K562 (cell line): ENCODE measurements around the gene STC2. TPM values are rescaled to one million over a fixed set of nuclear protein-coding genes. Genes with fewer than 3 reads are reported as not detected.

Experiments
- ARID1B ChIP-seq: fragments of 450-650 bp; IDR thresholded peaks from 2 replicates; pipeline ENCODE4 v1.6.1; 2016; ENCODE audit warnings: antibody characterized with exemption, mild to moderate bottlenecking, inconsistent platforms
- ATF3 ChIP-seq, 2 experiments: fragments of 450-650 bp in 1 of 2; sonication (generic) in 1 of 2; formaldehyde crosslinking in 1 of 2; IDR thresholded peaks in 1 of 2; conservative IDR thresholded peaks in 1 of 2; 2 replicates each; pipeline versions ENCODE4 v1.6.1 to v1.8.1; 2016 to 2023; ENCODE audit warnings: mild to moderate bottlenecking in 2 of 2, moderate library complexity in 2 of 2, inconsistent platforms in 1 of 2, missing genetic modification reagents in 1 of 2
- CTBP1 ChIP-seq: fragments of 450-650 bp; IDR thresholded peaks from 2 replicates; pipeline ENCODE4 v1.6.1; 2016; ENCODE audit warnings: borderline replicate concordance
- E2F6 ChIP-seq, 2 experiments: IDR thresholded peaks; 2 replicates each; pipeline ENCODE4 v1.6.1; 2011; ENCODE audit warnings: borderline replicate concordance in 1 of 2, control low read depth in 1 of 2, low read depth in 1 of 2, low read length in 1 of 2, mild to moderate bottlenecking in 1 of 2, mixed read lengths in 1 of 2, moderate library complexity in 1 of 2; ENCODE audit not compliant: insufficient read depth in 1 of 2, insufficient read length in 1 of 2, poor library complexity in 1 of 2, severe bottlenecking in 1 of 2; ENCODE audit errors: extremely low read depth in 1 of 2
- EP400 ChIP-seq: fragments of 450-650 bp; IDR thresholded peaks from 2 replicates; pipeline ENCODE4 v1.6.1; 2017; ENCODE audit warnings: antibody characterized with exemption, mild to moderate bottlenecking, moderate library complexity
- HDAC2 ChIP-seq: fragments of 450-650 bp; IDR thresholded peaks from 2 replicates; pipeline ENCODE4 v1.6.1; 2016; ENCODE audit warnings: mild to moderate bottlenecking
- JUND ChIP-seq, 2 experiments: IDR thresholded peaks; 2 replicates in 1 of 2; 3 replicates in 1 of 2; pipeline ENCODE4 v1.6.1; 2011; ENCODE audit warnings: borderline replicate concordance in 2 of 2, low read depth in 2 of 2, low read length in 2 of 2, improper control_type of control experiment in 1 of 2, missing biosample characterization in 1 of 2, missing genetic modification characterization in 1 of 2, missing genetic modification reagents in 1 of 2
- KDM1A ChIP-seq, 2 experiments: fragments of 450-650 bp; IDR thresholded peaks; 2 replicates each; pipeline ENCODE4 v1.6.1; 2016; ENCODE audit warnings: mild to moderate bottlenecking in 2 of 2
- POLR2H ChIP-seq: IDR thresholded peaks from 2 replicates; pipeline ENCODE4 v1.6.1; 2016; ENCODE audit warnings: missing genetic modification characterization, low read depth, mild to moderate bottlenecking, control low read depth, missing compliant biosample characterization, moderate library complexity
- RCOR1 ChIP-seq, 2 experiments: IDR thresholded peaks; 2 replicates each; pipeline ENCODE4 v1.6.1; 2012; ENCODE audit warnings: low read depth in 2 of 2, low read length in 2 of 2, borderline replicate concordance in 1 of 2, improper control_type of control experiment in 1 of 2
- SOX6 ChIP-seq: fragments of 450-650 bp; IDR thresholded peaks from 2 replicates; pipeline ENCODE4 v1.6.1; 2014; ENCODE audit warnings: mild to moderate bottlenecking
- TFAP4 ChIP-seq: sonication (generic); formaldehyde crosslinking; IDR thresholded peaks from 2 replicates; pipeline ENCODE4 v1.8.0; 2022; ENCODE audit warnings: missing genetic modification reagents, mild to moderate bottlenecking, moderate library complexity, borderline replicate concordance
- VEZF1 ChIP-seq: fragments of 200-800 bp; sonication (Bioruptor generic); IDR thresholded peaks from 2 replicates; pipeline ENCODE4 v1.6.1; 2017; ENCODE audit warnings: missing genetic modification characterization, missing compliant biosample characterization
- polyA plus RNA-seq, 8 experiments: library from polyadenylated mRNA; depleted of rRNA in 4 of 8; stranded (reverse) in 5 of 8; unstranded in 3 of 8; fragments of >200 nt; fragmentation: Nextera tagmentation in 2 of 8; fragmentation: Illumina TruSeq in 1 of 8; extraction: Ambion mirVana in 2 of 8; extraction: Trizol in 1 of 8; gene quantifications; 2 replicates each; pipeline versions ENCODE4 v1.2.1 to v1.2.3, GENCODE V29; 2011 to 2014; ENCODE audit warnings: inconsistent platforms in 1 of 8, missing spikeins in 1 of 8
- total RNA-seq, 7 experiments: library from RNA; depleted of rRNA in 6 of 7; stranded (reverse); fragments of >200 nt in 6 of 7; fragmentation: Illumina TruSeq in 2 of 7; extraction: Trizol in 2 of 7; gene quantifications; 2 replicates each; pipeline versions ENCODE4 v1.2.1 to v1.2.3, GENCODE V29; 2011 to 2021; ENCODE audit warnings: low replicate concordance in 1 of 7

Gene STC2
- total and polyA plus RNA-seq, 9 of the 15 experiments (the other 6 are each of a cell fraction or from before 2014, with no cell fraction given) = 0.62 to 31.7 (median 7.4) TPM

GRCh38 chr5:173326501-173326960, 1.7 kb downstream of the STC2 start (continued):
- TF ChIP-seq E2F6 (IDR thresholded peaks at IDR 0.05; ENCODE audit: borderline replicate concordance in 1 of 2, extremely low read depth in 1 of 2, insufficient read depth in 1 of 2, insufficient read length in 1 of 2, low read depth in 1 of 2, low read length in 1 of 2, poor library complexity in 1 of 2, severe bottlenecking in 1 of 2) = peak in 1 of 2 experiments; percentile 80
- peak; percentile 25; the same call in 1 of the 2 replicates for TF ChIP-seq ARID1B
- TF ChIP-seq KDM1A (IDR thresholded peaks at IDR 0.05) = peak; percentile 26 to 42; a peak in 2 of 4 replicates
- peak; percentile 27; the same call in 1 of the 2 replicates for TF ChIP-seq VEZF1 (CRISPR knock-in tag)
- TF ChIP-seq EP400 = peak; percentile 69
- peak in 1 of 2 experiments; percentile 49; a peak in 2 of 4 replicates for TF ChIP-seq RCOR1 (IDR thresholded peaks at IDR 0.05; ENCODE audit: borderline replicate concordance in 1 of 2, low read depth in 2 of 2, low read length in 2 of 2)
- TF ChIP-seq POLR2H (tag) = peak; percentile 42; the same call in 1 of the 2 replicates
- TF ChIP-seq JUND (IDR thresholded peaks at IDR 0.05; ENCODE audit: borderline replicate concordance, low read depth, low read length) = peak; percentile 31; the same call in 1 of the 2 replicates
- no peak for TF ChIP-seq JUND (tag; IDR thresholded peaks at IDR 0.05; ENCODE audit: borderline replicate concordance, low read depth, low read length)
- peak; percentile 34; the same call in 1 of the 2 replicates for TF ChIP-seq ATF3 (IDR thresholded peaks at IDR 0.05)
- no peak for TF ChIP-seq ATF3 (CRISPR knock-in tag; conservative IDR thresholded peaks at IDR 0.05)
- peak; percentile 74 for TF ChIP-seq TFAP4 (CRISPR knock-in tag)
- 0 out of 2 replicates have a peak, but pooled peaks have one; percentile 18 for TF ChIP-seq CTBP1
- peak; percentile 55; the same call in 1 of the 2 replicates for TF ChIP-seq SOX6
- peak; percentile 13; the same call in 1 of the 2 replicates for TF ChIP-seq HDAC2
- TF ChIP-seq, all 486 proteins: peak for 22
